HCT116 (cell line): ENCODE results near the gene KIN. TPM values are rescaled to one million over a fixed set of nuclear protein-coding genes. Genes with fewer than 3 reads are reported as not detected.

ENCODE experiments used
- ATAC-seq: fragments of 200-7000 bp; cut with Tn5 transposase; 2 replicates; pipeline ENCODE4 v1.9.1; 2020; ENCODE audit warnings: mild to moderate bottlenecking, moderate library complexity
- BruUV-seq: library from RNA; stranded (reverse); fragments of 400-500 nt; replicated peaks from 2 replicates; lab custom pipeline; 2021; lab: Mats Ljungman, UMichigan
- CTCF ChIA-PET: fragments of 300-600 bp; sonication (Branson Sonifier 250); formaldehyde crosslinking; loops from one replicate; lab custom pipeline; 2021; ENCODE audit warnings: antibody characterized with exemption; lab: Charles Lee
- POLR2A ChIA-PET: fragments of 300-600, 350-600 bp; sonication (Branson Sonifier 250); formaldehyde crosslinking; loops from one replicate; lab custom pipeline; 2021; ENCODE audit warnings: antibody characterized with exemption; lab: Charles Lee
- RAD21 ChIA-PET, 2 experiments: fragments of 300-600 bp; sonication (Branson Sonifier 250); formaldehyde crosslinking; loops; one replicate each; lab custom pipeline; 2023; ENCODE audit warnings: low total read pairs in 2 of 2; ENCODE audit not compliant: uncharacterized antibody in 2 of 2, unreplicated experiment in 2 of 2, low non-redundant PET in 1 of 2; lab: Charles Lee
- DNase-seq: peaks from one replicate; pipeline ENCODE4 v3.0.0-alpha.2; 2010; ENCODE audit warnings: low read depth, low spot score
- H2AFZ ChIP-seq: fragments of 200-600 bp; shearing (Covaris generic), sonication (generic); 2 replicates; pipeline ENCODE4 v1.6.1; 2017; ENCODE audit warnings: low read depth, mixed run types, mixed read lengths, antibody characterized with exemption, low read length; ENCODE audit not compliant: poor library complexity, severe bottlenecking
- H3K27ac ChIP-seq: 2 replicates; pipeline ENCODE4 v1.5.1; 2012; ENCODE audit warnings: low read depth, low read length
- H3K27me3 ChIP-seq: fragments of 200-600 bp; sonication (generic); 2 replicates; pipeline ENCODE4 v1.6.1; 2016; ENCODE audit warnings: mixed run types, low read length, mixed read lengths; ENCODE audit not compliant: insufficient read depth
- H3K36me3 ChIP-seq, 2 experiments: fragments of 200-500 bp in 1 of 2; fragments of 200-600 bp in 1 of 2; sonication (Bioruptor generic) in 1 of 2; sonication (generic) in 1 of 2; 2 replicates each; pipeline versions ENCODE4 v1.5.1 to v1.6.1; 2014 to 2016; ENCODE audit warnings: low read length in 2 of 2, inconsistent platforms in 1 of 2, mixed read lengths in 1 of 2, mixed run types in 1 of 2; ENCODE audit not compliant: insufficient read depth in 2 of 2, control insufficient read depth in 1 of 2
- H3K4me1 ChIP-seq, 2 experiments: fragments of 200-600 bp in 1 of 2; sonication (generic) in 1 of 2; 2 replicates each; pipeline versions ENCODE4 v1.5.1 to v1.6.1; 2012 to 2017; ENCODE audit warnings: low read length in 2 of 2, inconsistent platforms in 1 of 2, mild to moderate bottlenecking in 1 of 2, mixed read lengths in 1 of 2, mixed run types in 1 of 2, moderate library complexity in 1 of 2; ENCODE audit not compliant: insufficient read depth in 2 of 2, control insufficient read depth in 1 of 2
- H3K4me2 ChIP-seq: fragments of 200-600 bp; sonication (generic); 2 replicates; pipeline ENCODE4 v1.6.1; 2017; ENCODE audit warnings: mixed run types, low read length, mixed read lengths
- H3K4me3 ChIP-seq, 2 experiments: fragments of 200-600 bp in 1 of 2; sonication (generic) in 1 of 2; replicated peaks in 1 of 2; 2 replicates each; pipeline ENCODE4 v1.5.1; 2011 to 2016; ENCODE audit warnings: low read length in 2 of 2, control low read depth in 1 of 2, low read depth in 1 of 2, mild to moderate bottlenecking in 1 of 2, mixed read lengths in 1 of 2, mixed run types in 1 of 2
- H3K79me2 ChIP-seq: fragments of 200-600 bp; sonication (generic); 2 replicates; pipeline ENCODE4 v1.6.1; 2017; ENCODE audit warnings: mild to moderate bottlenecking, mixed run types, low read length, moderate library complexity, mixed read lengths; ENCODE audit not compliant: insufficient read depth
- H3K9ac ChIP-seq: fragments of 200-600 bp; sonication (generic); 2 replicates; pipeline ENCODE4 v1.6.1; 2016; ENCODE audit warnings: low read length, mixed read lengths
- H3K9me2 ChIP-seq: fragments of 200-600 bp; sonication (generic), shearing (Covaris generic); 2 replicates; pipeline ENCODE4 v1.6.1; 2017; ENCODE audit warnings: mixed run types, mild to moderate bottlenecking, moderate library complexity; ENCODE audit not compliant: insufficient read depth
- H3K9me3 ChIP-seq, 2 experiments: fragments of 200-500 bp in 1 of 2; fragments of 200-600 bp in 1 of 2; sonication (Bioruptor generic) in 1 of 2; sonication (generic) in 1 of 2; 2 replicates each; pipeline ENCODE4 v1.6.1; 2014 to 2017; ENCODE audit warnings: low read length in 2 of 2, mixed read lengths in 2 of 2, inconsistent platforms in 1 of 2, low read depth in 1 of 2, mild to moderate bottlenecking in 1 of 2, mixed run types in 1 of 2, moderate library complexity in 1 of 2; ENCODE audit not compliant: control insufficient read depth in 1 of 2, insufficient read depth in 1 of 2
- H4K20me1 ChIP-seq: fragments of 200-600 bp; sonication (generic), shearing (Covaris generic); 2 replicates; pipeline ENCODE4 v1.6.1; 2017; ENCODE audit warnings: mixed run types, mild to moderate bottlenecking, moderate library complexity; ENCODE audit not compliant: insufficient read depth
- CBX3 ChIP-seq: IDR thresholded peaks from 2 replicates; pipeline ENCODE4 v1.6.1; 2012; ENCODE audit warnings: low read depth
- EGR1 ChIP-seq: IDR thresholded peaks from 2 replicates; pipeline ENCODE4 v1.6.1; 2012; ENCODE audit warnings: low read depth
- EZH2 ChIP-seq: fragments of 200-600 bp; sonication (generic); IDR thresholded peaks from 2 replicates; pipeline ENCODE4 v1.6.1; 2017; ENCODE audit warnings: antibody characterized with exemption, mixed run types
- EZH2phosphoT487 ChIP-seq: fragments of 200-600 bp; IDR thresholded peaks from 2 replicates; pipeline ENCODE4 v1.6.1; 2018; ENCODE audit warnings: antibody characterized with exemption, borderline replicate concordance
- POLR2AphosphoS5 ChIP-seq: IDR thresholded peaks from 2 replicates; pipeline ENCODE4 v1.6.1; 2011; ENCODE audit warnings: mild to moderate bottlenecking, low read depth, low read length, moderate library complexity
- SIN3A ChIP-seq: IDR thresholded peaks from 2 replicates; pipeline ENCODE4 v1.6.1; 2012; ENCODE audit warnings: low read depth
- intact Hi-C: fragments of 100-400 bp; cut with micrococcal nuclease; formaldehyde crosslinking; loops from 2 replicates; pipeline ENCODE4 v1.10.0; 2022
- total RNA-seq: library from RNA; stranded (reverse); gene quantifications from one replicate; pipeline ENCODE4 v1.2.1, GENCODE V29; 2021; ENCODE audit not compliant: unreplicated experiment
- TF ChIP-seq, protein P1 (sequence below): IDR thresholded peaks from 2 replicates; pipeline ENCODE4 v1.6.1; 2012
- TF ChIP-seq, protein P2 (sequence below): IDR thresholded peaks from 2 replicates; pipeline ENCODE4 v1.6.1; 2012; ENCODE audit warnings: low read depth

KIN gene
- total RNA-seq, 1 experiment from 2014 or later: 13.6 TPM

DNA sequence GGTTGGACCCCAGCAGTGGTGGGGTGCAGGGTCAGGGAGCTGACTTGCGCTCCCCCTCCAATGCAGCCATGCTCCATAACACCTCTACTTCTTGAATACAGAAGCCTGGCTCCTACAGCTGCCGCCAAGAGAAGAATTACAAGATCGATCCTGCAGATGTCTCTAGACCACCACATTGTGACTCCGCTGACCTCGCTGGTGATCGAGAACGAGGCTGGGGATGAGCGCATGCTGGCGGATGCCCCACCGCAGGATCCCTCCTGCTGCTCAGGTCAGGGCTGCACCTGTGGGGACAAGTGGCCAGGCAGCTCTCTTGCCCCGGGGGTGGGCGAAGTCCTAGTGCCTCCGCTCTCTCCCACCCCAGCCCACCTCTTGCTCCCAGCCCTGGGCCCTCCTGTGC is 53.0 kb downstream of the KIN start:
- ChIA-PET CTCF (no interaction called here), RAD21 (no interaction called here), POLR2A (no interaction called here)
- Histone ChIP-seq H3K79me2 (no peaks in the 10 kb centered on the region), H3K4me2 (no peak overlapping the region), H3K9me3 (no peaks in the 10 kb centered on the region), H3K4me1 (no peaks in the 10 kb centered on the region), H4K20me1 (no peaks in the 10 kb centered on the region), H3K4me3 (no peak overlapping the region), H3K27ac (no peak overlapping the region), H2AFZ (no peak overlapping the region), H3K9ac (no peak overlapping the region), H3K9me2 (no peaks in the 10 kb centered on the region), H3K27me3 (peaks cover 5% of the 10 kb centered on the region; the same call in 1 of the 2 replicates), H3K36me3 (no peaks in the 10 kb centered on the region)
- ATAC-seq: no peak
- DNase-seq: no peak
- intact Hi-C loops: no loop called here
- BruUV-seq: no TSS peak
- TF ChIP-seq EZH2 (no peak), EGR1 (no peak), SIN3A (no peak), POLR2AphosphoS5 (no peak), CBX3 (no peak), EZH2phosphoT487 (no peak)
- TF ChIP-seq, protein P1, sequence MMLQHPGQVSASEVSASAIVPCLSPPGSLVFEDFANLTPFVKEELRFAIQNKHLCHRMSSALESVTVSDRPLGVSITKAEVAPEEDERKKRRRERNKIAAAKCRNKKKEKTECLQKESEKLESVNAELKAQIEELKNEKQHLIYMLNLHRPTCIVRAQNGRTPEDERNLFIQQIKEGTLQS: no peak
- TF ChIP-seq, protein P2, sequence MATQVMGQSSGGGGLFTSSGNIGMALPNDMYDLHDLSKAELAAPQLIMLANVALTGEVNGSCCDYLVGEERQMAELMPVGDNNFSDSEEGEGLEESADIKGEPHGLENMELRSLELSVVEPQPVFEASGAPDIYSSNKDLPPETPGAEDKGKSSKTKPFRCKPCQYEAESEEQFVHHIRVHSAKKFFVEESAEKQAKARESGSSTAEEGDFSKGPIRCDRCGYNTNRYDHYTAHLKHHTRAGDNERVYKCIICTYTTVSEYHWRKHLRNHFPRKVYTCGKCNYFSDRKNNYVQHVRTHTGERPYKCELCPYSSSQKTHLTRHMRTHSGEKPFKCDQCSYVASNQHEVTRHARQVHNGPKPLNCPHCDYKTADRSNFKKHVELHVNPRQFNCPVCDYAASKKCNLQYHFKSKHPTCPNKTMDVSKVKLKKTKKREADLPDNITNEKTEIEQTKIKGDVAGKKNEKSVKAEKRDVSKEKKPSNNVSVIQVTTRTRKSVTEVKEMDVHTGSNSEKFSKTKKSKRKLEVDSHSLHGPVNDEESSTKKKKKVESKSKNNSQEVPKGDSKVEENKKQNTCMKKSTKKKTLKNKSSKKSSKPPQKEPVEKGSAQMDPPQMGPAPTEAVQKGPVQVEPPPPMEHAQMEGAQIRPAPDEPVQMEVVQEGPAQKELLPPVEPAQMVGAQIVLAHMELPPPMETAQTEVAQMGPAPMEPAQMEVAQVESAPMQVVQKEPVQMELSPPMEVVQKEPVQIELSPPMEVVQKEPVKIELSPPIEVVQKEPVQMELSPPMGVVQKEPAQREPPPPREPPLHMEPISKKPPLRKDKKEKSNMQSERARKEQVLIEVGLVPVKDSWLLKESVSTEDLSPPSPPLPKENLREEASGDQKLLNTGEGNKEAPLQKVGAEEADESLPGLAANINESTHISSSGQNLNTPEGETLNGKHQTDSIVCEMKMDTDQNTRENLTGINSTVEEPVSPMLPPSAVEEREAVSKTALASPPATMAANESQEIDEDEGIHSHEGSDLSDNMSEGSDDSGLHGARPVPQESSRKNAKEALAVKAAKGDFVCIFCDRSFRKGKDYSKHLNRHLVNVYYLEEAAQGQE: no peak
